H9 (cell line): ENCODE results near the gene GFER. TPM values are rescaled to one million over a fixed set of nuclear protein-coding genes. Genes with fewer than 3 reads are reported as not detected.

Experiments used
- DNase-seq: peaks from one replicate; pipeline ENCODE4 v3.0.0-alpha.2; 2017
- H2AFZ ChIP-seq: one replicate; pipeline ENCODE4 v1.6.1; 2013; ENCODE audit warnings: mild to moderate bottlenecking, low read length, control low read depth, moderate library complexity
- H2AK5ac ChIP-seq: 2 replicates; pipeline ENCODE4 v1.6.1; 2013; ENCODE audit warnings: low read length, control low read depth, mixed read lengths; ENCODE audit not compliant: insufficient read length
- H2BK120ac ChIP-seq: one replicate; pipeline ENCODE4 v1.6.1; 2013; ENCODE audit warnings: low read depth, mild to moderate bottlenecking, low read length, control low read depth, inconsistent platforms; ENCODE audit not compliant: poor library complexity, severe bottlenecking
- H2BK12ac ChIP-seq: 2 replicates; pipeline ENCODE4 v1.6.1; 2013; ENCODE audit warnings: low read length, control low read depth, mixed read lengths, low read depth; ENCODE audit not compliant: insufficient read length
- H2BK15ac ChIP-seq: 2 replicates; pipeline ENCODE4 v1.6.1; 2013; ENCODE audit warnings: low read depth, low read length, control low read depth
- H2BK20ac ChIP-seq: one replicate; pipeline ENCODE4 v1.6.1; 2013; ENCODE audit warnings: low read depth, mild to moderate bottlenecking, low read length, control low read depth, inconsistent platforms; ENCODE audit not compliant: poor library complexity, severe bottlenecking
- H2BK5ac ChIP-seq: 2 replicates; pipeline ENCODE4 v1.6.1; 2013; ENCODE audit warnings: low read length, control low read depth, mixed read lengths; ENCODE audit not compliant: insufficient read length
- H3K14ac ChIP-seq: 2 replicates; pipeline ENCODE4 v1.6.1; 2013; ENCODE audit warnings: low read length, control low read depth; ENCODE audit not compliant: insufficient read depth
- H3K18ac ChIP-seq: 2 replicates; pipeline ENCODE4 v1.6.1; 2013; ENCODE audit warnings: low read depth, mild to moderate bottlenecking, mixed read lengths, low read length, control low read depth; ENCODE audit not compliant: insufficient read length
- H3K23ac ChIP-seq: 2 replicates; pipeline ENCODE4 v1.6.1; 2013; ENCODE audit warnings: low read length, control low read depth, mixed read lengths, low read depth; ENCODE audit not compliant: insufficient read length
- H3K23me2 ChIP-seq: 2 replicates; pipeline ENCODE4 v1.6.1; 2013; ENCODE audit warnings: low read depth, mild to moderate bottlenecking, mixed read lengths, low read length, control low read depth; ENCODE audit not compliant: insufficient read length, poor library complexity, severe bottlenecking
- H3K27ac ChIP-seq: 2 replicates; pipeline ENCODE4 v1.5.1; 2013; ENCODE audit warnings: low read length, control low read depth, mixed read lengths, low read depth; ENCODE audit not compliant: insufficient read length
- H3K27me3 ChIP-seq: 2 replicates; pipeline ENCODE4 v1.6.1; 2013; ENCODE audit warnings: low read length, control low read depth, inconsistent platforms; ENCODE audit not compliant: insufficient read depth
- H3K4ac ChIP-seq: 2 replicates; pipeline ENCODE4 v1.6.1; 2013; ENCODE audit warnings: low read depth, mild to moderate bottlenecking, control low read depth, inconsistent platforms, low read length, moderate library complexity
- H3K4me1 ChIP-seq: 2 replicates; pipeline ENCODE4 v1.6.1; 2013; ENCODE audit warnings: low read length, control low read depth, inconsistent platforms; ENCODE audit not compliant: insufficient read depth
- H3K4me2 ChIP-seq: 2 replicates; pipeline ENCODE4 v1.6.1; 2013; ENCODE audit warnings: low read length, control low read depth, mixed read lengths; ENCODE audit not compliant: insufficient read length, insufficient read depth
- H3K56ac ChIP-seq: 2 replicates; pipeline ENCODE4 v1.6.1; 2013; ENCODE audit warnings: low read depth, mild to moderate bottlenecking, mixed read lengths, low read length, control low read depth; ENCODE audit not compliant: insufficient read length
- H3K79me1 ChIP-seq: 2 replicates; pipeline ENCODE4 v1.6.1; 2013; ENCODE audit warnings: low read depth, mild to moderate bottlenecking, moderate library complexity, low read length, control low read depth, inconsistent platforms; ENCODE audit not compliant: insufficient read depth, poor library complexity, severe bottlenecking
- H3K79me2 ChIP-seq: 2 replicates; pipeline ENCODE4 v1.6.1; 2013; ENCODE audit warnings: low read length, control low read depth, inconsistent platforms; ENCODE audit not compliant: insufficient read depth
- H3K9ac ChIP-seq: 2 replicates; pipeline ENCODE4 v1.6.1; 2013; ENCODE audit warnings: low read length, control low read depth, mixed read lengths; ENCODE audit not compliant: insufficient read length; ENCODE audit errors: extremely low read depth
- H3K9me3 ChIP-seq: one replicate; pipeline ENCODE4 v1.6.1; 2013; ENCODE audit warnings: low read depth, low read length, inconsistent platforms; ENCODE audit not compliant: control insufficient read depth
- H3T11ph ChIP-seq: one replicate; pipeline ENCODE4 v1.6.1; 2013; ENCODE audit warnings: mild to moderate bottlenecking, low read length, control low read depth, inconsistent platforms
- H4K20me1 ChIP-seq: one replicate; pipeline ENCODE4 v1.6.1; 2013; ENCODE audit not compliant: control insufficient read depth, insufficient read length, insufficient read depth
- H4K5ac ChIP-seq: 2 replicates; pipeline ENCODE4 v1.6.1; 2013; ENCODE audit warnings: low read depth, mild to moderate bottlenecking, mixed read lengths, low read length, control low read depth; ENCODE audit not compliant: insufficient read length
- H4K8ac ChIP-seq: replicated peaks from 2 replicates; pipeline ENCODE4 v1.6.1; 2013; ENCODE audit warnings: low read length, control low read depth, mixed read lengths, low read depth; ENCODE audit not compliant: insufficient read length
- H4K91ac ChIP-seq: 2 replicates; pipeline ENCODE4 v1.6.1; 2013; ENCODE audit warnings: low read depth, mild to moderate bottlenecking, moderate library complexity, mixed read lengths, low read length, control low read depth; ENCODE audit not compliant: insufficient read length
- H3K27ac Mint-ChIP-seq, 3 experiments: 2 replicates in 2 of 3; 3 replicates in 1 of 3; pipeline ENCODE4 v1.8.0; 2020 to 2021; ENCODE audit warnings: mixed read lengths in 3 of 3, mild to moderate bottlenecking in 1 of 3, moderate library complexity in 1 of 3
- H3K27me3 Mint-ChIP-seq: 2 replicates; pipeline ENCODE4 v1.8.0; 2021; ENCODE audit warnings: low read depth, mild to moderate bottlenecking, moderate library complexity, mixed read lengths
- H3K36me3 Mint-ChIP-seq, 3 experiments: 2 replicates in 2 of 3; 3 replicates in 1 of 3; pipeline ENCODE4 v1.8.0; 2020 to 2021; ENCODE audit warnings: low read depth in 3 of 3, mixed read lengths in 3 of 3; ENCODE audit not compliant: insufficient read depth in 1 of 3
- H3K4me1 Mint-ChIP-seq, 2 experiments: 2 replicates each; pipeline ENCODE4 v1.8.0; 2020; ENCODE audit warnings: mixed read lengths in 2 of 2
- H3K4me3 Mint-ChIP-seq, 2 experiments: 2 replicates in 1 of 2; 3 replicates in 1 of 2; pipeline ENCODE4 v1.8.0; 2020 to 2021; ENCODE audit warnings: mild to moderate bottlenecking in 2 of 2, mixed read lengths in 2 of 2, moderate library complexity in 1 of 2
- H3K9me3 Mint-ChIP-seq, 2 experiments: 2 replicates in 1 of 2; 3 replicates in 1 of 2; pipeline ENCODE4 v1.8.0; 2020; ENCODE audit warnings: mild to moderate bottlenecking in 2 of 2, mixed read lengths in 2 of 2, moderate library complexity in 1 of 2
- WGBS: extraction: QIAGEN DNeasy Blood & Tissue Kit; methylation state at CpG from one replicate; pipeline ENCODE4 v1.1.7; 2013; ENCODE audit warnings: missing lambda C conversion rate, low lambda C conversion rate, mixed read lengths; ENCODE audit not compliant: insufficient read length; ENCODE audit errors: extremely low coverage; 5-methylcytosine and 5-hydroxymethylcytosine counted together
- total RNA-seq: library from RNA; stranded (reverse); gene quantifications from 2 replicates; pipeline ENCODE4 v1.2.1, GENCODE V29; 2021
- TF ChIP-seq, protein P1 (sequence below): fragments of 200-600 bp; sonication (generic); conservative IDR thresholded peaks from 3 replicates; pipeline ENCODE4 v1.8.0; 2021; ENCODE audit warnings: antibody characterized with exemption, mild to moderate bottlenecking

Gene GFER
- total RNA-seq, 1 experiment from 2014 or later: 49.1 TPM

GRCh38 chr16:1971796-1972489 is 12.1 kb upstream of the GFER start, which contains the start of gene TBL3:
TSS of gene TBL3 (plus strand) at chr16:1972053. CDS start at chr16:1972165, 112 bp downstream.
- Histone ChIP-seq H3K4me2 (peak within 1 kb of the TSS; percentile 62), H3K23me2 (peaks cover 8% of the 10 kb centered on the region), H3K18ac (peak within 1 kb of the TSS; percentile 3), H2BK20ac (no peak within 1 kb of the TSS), H2BK120ac (no peak within 1 kb of the TSS), H3K4ac (no peak within 1 kb of the TSS), H3K79me2 (peaks cover 6% of the 10 kb centered on the region; the same call in 1 of the 2 replicates), H4K91ac (no peak within 1 kb of the TSS), H4K20me1 (no peaks in the 10 kb centered on the region), H3K4me1 (no peaks in the 10 kb centered on the region), H3K27ac (no peak within 1 kb of the TSS), H3K9ac (peak within 1 kb of the TSS; percentile 68), H3K9me3 (no peaks in the 10 kb centered on the region), H4K5ac (no peak within 1 kb of the TSS), H3K56ac (no peak within 1 kb of the TSS), H3K23ac (no peak within 1 kb of the TSS), H3T11ph (no peak within 1 kb of the TSS), H4K8ac (no peak within 1 kb of the TSS), H3K14ac (peak within 1 kb of the TSS; percentile 16), H2BK15ac (no peak within 1 kb of the TSS), H2BK12ac (no peak within 1 kb of the TSS), H2AFZ (no peak within 1 kb of the TSS), H2AK5ac (no peak within 1 kb of the TSS), H2BK5ac (no peak within 1 kb of the TSS), H3K79me1 (peaks cover 5% of the 10 kb centered on the region), H3K27me3 (no peaks in the 10 kb centered on the region)
- peak; percentile 94 for DNase-seq
- H3K27ac Mint-ChIP-seq: peak within 1 kb of the TSS; percentile 94 to 98 (median 95)
- H3K9me3 Mint-ChIP-seq: no peaks in the 10 kb centered on the region; a peak in 2 of 5 replicates
- TF ChIP-seq, protein P1, sequence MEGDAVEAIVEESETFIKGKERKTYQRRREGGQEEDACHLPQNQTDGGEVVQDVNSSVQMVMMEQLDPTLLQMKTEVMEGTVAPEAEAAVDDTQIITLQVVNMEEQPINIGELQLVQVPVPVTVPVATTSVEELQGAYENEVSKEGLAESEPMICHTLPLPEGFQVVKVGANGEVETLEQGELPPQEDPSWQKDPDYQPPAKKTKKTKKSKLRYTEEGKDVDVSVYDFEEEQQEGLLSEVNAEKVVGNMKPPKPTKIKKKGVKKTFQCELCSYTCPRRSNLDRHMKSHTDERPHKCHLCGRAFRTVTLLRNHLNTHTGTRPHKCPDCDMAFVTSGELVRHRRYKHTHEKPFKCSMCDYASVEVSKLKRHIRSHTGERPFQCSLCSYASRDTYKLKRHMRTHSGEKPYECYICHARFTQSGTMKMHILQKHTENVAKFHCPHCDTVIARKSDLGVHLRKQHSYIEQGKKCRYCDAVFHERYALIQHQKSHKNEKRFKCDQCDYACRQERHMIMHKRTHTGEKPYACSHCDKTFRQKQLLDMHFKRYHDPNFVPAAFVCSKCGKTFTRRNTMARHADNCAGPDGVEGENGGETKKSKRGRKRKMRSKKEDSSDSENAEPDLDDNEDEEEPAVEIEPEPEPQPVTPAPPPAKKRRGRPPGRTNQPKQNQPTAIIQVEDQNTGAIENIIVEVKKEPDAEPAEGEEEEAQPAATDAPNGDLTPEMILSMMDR: no peak
- WGBS: no CpG with 5 or more reads among the region's 78 CpGs
- peaks cover 8 to 14% of the 10 kb centered on the region in 2 experiments for H3K4me1 Mint-ChIP-seq
- H3K4me3 Mint-ChIP-seq: peak within 1 kb of the TSS; percentile 93 to 96
- H3K36me3 Mint-ChIP-seq: peaks cover 10 to 22% (median 22%) of the 10 kb centered on the region in 3 experiments
- H3K27me3 Mint-ChIP-seq: no peaks in the 10 kb centered on the region
